ENCODE measurements around the gene BAG2. TPM values are rescaled to one million over a fixed set of nuclear protein-coding genes. Genes with fewer than 3 reads are reported as not detected.

Gene BAG2
- total RNA-seq, 1 donor from 2014 or later, result 9.7 TPM

DNA sequence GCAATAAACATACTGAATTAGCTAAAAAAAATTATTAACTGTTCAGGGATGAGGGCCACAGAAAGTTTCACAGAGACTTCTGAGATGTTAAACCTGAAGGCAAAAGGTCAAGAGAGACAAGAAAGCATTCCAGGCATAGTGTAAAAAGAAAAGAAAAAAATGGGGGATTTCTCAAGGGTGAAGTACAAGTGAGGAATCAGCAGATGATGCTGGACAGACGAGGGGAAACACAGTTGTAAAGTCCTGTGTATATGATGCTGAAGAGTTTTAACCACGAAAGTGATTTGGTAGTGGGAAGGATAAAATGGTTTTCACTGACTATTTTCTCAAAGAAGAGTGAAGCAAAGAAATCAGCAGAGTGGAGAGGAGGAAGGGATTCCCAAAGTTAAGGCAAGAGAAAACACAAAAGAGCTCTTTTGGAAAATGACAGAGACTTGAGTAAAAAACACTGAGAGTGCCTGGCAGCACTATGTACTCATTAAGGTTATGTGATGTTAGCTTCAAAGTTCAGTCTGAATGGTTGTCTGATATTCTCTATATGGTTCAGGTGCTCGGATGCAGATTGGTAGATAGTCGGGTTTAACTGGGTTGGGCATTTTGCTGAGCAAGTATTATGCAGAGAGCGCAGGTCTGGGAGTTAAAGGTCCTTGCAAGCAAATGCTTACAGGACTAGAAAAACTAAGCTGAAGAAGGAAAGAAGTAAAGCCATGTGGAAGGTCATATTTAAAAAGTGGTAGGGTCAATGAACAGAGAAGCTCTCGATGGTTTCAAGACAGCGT lies 33.6 kb downstream of the BAG2 start:
- no peak for TF ChIP-seq EZH2 (IDR thresholded peaks at IDR 0.05; ENCODE audit: insufficient read depth, low read length)
- TF ChIP-seq, protein P1, sequence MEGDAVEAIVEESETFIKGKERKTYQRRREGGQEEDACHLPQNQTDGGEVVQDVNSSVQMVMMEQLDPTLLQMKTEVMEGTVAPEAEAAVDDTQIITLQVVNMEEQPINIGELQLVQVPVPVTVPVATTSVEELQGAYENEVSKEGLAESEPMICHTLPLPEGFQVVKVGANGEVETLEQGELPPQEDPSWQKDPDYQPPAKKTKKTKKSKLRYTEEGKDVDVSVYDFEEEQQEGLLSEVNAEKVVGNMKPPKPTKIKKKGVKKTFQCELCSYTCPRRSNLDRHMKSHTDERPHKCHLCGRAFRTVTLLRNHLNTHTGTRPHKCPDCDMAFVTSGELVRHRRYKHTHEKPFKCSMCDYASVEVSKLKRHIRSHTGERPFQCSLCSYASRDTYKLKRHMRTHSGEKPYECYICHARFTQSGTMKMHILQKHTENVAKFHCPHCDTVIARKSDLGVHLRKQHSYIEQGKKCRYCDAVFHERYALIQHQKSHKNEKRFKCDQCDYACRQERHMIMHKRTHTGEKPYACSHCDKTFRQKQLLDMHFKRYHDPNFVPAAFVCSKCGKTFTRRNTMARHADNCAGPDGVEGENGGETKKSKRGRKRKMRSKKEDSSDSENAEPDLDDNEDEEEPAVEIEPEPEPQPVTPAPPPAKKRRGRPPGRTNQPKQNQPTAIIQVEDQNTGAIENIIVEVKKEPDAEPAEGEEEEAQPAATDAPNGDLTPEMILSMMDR (IDR thresholded peaks at IDR 0.05; ENCODE audit: insufficient read depth, low read depth, low read length), result no peak
- Mint-ChIP-seq H3K9me3 (ENCODE audit: unreplicated experiment) (no peaks in the 10 kb centered on the region), H3K4me3 (ENCODE audit: unreplicated experiment) (peak overlapping the region; percentile 2), H3K27me3 (ENCODE audit: low read depth, unreplicated experiment) (no peaks in the 10 kb centered on the region), H3K27ac (ENCODE audit: unreplicated experiment) (no peak overlapping the region), H3K4me1 (ENCODE audit: low read depth, unreplicated experiment) (peaks cover 20% of the 10 kb centered on the region), H3K36me3 (ENCODE audit: low read depth, unreplicated experiment) (peaks cover 3% of the 10 kb centered on the region)
- Histone ChIP-seq H3K4me2 (ENCODE audit: low read length) (no peak overlapping the region), H3K4me1 (ENCODE audit: insufficient read depth, low read length) (no peaks in the 10 kb centered on the region), H2AFZ (ENCODE audit: low read depth, low read length) (no peak overlapping the region), H4K20me1 (ENCODE audit: insufficient read depth, low read length) (peaks cover 27% of the 10 kb centered on the region), H3K36me3 (ENCODE audit: insufficient read depth, low read length) (peaks cover 7% of the 10 kb centered on the region), H3K4me3 (ENCODE audit: insufficient read depth, low read depth, low read length) (no peak overlapping the region), H3K27me3 (ENCODE audit: insufficient read depth, low read length) (no peaks in the 10 kb centered on the region), H3K27ac (ENCODE audit: low read depth, low read length) (no peak overlapping the region), H3K9ac (ENCODE audit: low read length) (no peak overlapping the region), H3K9me3 (ENCODE audit: insufficient read depth, low read depth, low read length) (no peaks in the 10 kb centered on the region), H3K79me2 (ENCODE audit: insufficient read depth, low read length) (peaks cover 84% of the 10 kb centered on the region)
- FAIRE-seq, result no peak
- no peak for DNase-seq (ENCODE audit: low read depth)

DNA sequence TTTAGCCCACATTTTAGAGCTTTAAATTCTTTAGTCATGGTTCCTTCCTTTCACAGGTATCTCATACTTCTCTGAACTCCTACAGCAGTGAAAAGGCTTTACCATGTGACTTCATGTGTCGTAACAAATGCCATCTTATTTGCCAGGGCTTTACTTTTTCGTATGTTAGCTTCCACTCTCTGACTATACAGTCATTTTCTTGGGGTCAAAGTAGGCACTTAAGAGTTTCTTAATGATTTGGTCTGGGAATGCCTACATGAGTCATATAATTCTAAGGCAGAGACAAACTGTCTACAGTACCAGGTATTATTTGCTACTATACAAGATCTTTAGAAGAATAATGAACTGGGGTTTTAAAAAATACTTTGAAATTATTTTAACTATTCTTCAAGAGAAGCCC lies 35.0 kb downstream of the BAG2 start:
- Histone ChIP-seq H3K27ac (ENCODE audit: low read depth, low read length) (no peak overlapping the region), H3K4me1 (ENCODE audit: insufficient read depth, low read length) (no peaks in the 10 kb centered on the region), H3K4me2 (ENCODE audit: low read length) (no peak overlapping the region), H3K4me3 (ENCODE audit: insufficient read depth, low read depth, low read length) (no peak overlapping the region), H3K9me3 (ENCODE audit: insufficient read depth, low read depth, low read length) (no peaks in the 10 kb centered on the region), H3K9ac (ENCODE audit: low read length) (no peak overlapping the region), H3K27me3 (ENCODE audit: insufficient read depth, low read length) (no peaks in the 10 kb centered on the region), H4K20me1 (ENCODE audit: insufficient read depth, low read length) (peaks cover 35% of the 10 kb centered on the region), H3K79me2 (ENCODE audit: insufficient read depth, low read length) (peaks cover 93% of the 10 kb centered on the region), H3K36me3 (ENCODE audit: insufficient read depth, low read length) (peaks cover 7% of the 10 kb centered on the region), H2AFZ (ENCODE audit: low read depth, low read length) (no peak overlapping the region)
- TF ChIP-seq, protein P1 (IDR thresholded peaks at IDR 0.05; ENCODE audit: insufficient read depth, low read depth, low read length), result no peak
- no peak for TF ChIP-seq EZH2 (IDR thresholded peaks at IDR 0.05; ENCODE audit: insufficient read depth, low read length)
- FAIRE-seq (peak; percentile 9), DNase-seq (ENCODE audit: low read depth) (peak; percentile 74)
- Mint-ChIP-seq H3K27ac (ENCODE audit: unreplicated experiment) (no peak overlapping the region), H3K27me3 (ENCODE audit: low read depth, unreplicated experiment) (no peaks in the 10 kb centered on the region), H3K4me3 (ENCODE audit: unreplicated experiment) (no peak overlapping the region), H3K9me3 (ENCODE audit: unreplicated experiment) (no peaks in the 10 kb centered on the region), H3K36me3 (ENCODE audit: low read depth, unreplicated experiment) (no peaks in the 10 kb centered on the region), H3K4me1 (ENCODE audit: low read depth, unreplicated experiment) (peaks cover 20% of the 10 kb centered on the region)

DNA sequence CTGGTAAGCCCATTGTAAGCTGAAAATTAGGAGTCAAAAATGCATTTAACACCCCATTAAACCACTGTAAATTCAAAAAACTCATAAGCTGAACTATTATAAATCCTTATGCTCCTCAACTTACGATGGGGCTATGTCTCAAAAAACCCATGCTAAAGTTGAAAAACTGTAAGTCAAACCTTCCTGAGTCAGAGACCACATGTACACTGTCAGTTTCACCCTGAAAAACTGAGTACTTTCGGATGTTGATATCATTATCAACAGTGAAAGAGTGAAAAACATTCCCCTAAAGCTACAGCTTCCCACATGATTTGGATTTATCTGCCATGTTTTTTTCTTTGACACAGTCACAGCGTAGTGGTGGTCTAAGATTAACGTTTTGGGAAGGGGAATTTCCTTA lies 35.7 kb downstream of the BAG2 start:
- Mint-ChIP-seq H3K4me1 (ENCODE audit: low read depth, unreplicated experiment) (peaks cover 20% of the 10 kb centered on the region), H3K27me3 (ENCODE audit: low read depth, unreplicated experiment) (no peaks in the 10 kb centered on the region)
- no peak overlapping the region for H3K4me2 ChIP-seq (ENCODE audit: low read length)

More for the DNA sequence above, 35.7 kb downstream of the BAG2 start:
- Histone ChIP-seq H3K9me3 (ENCODE audit: insufficient read depth, low read depth, low read length) (no peaks in the 10 kb centered on the region), H3K27ac (ENCODE audit: low read depth, low read length) (no peak overlapping the region), H3K27me3 (ENCODE audit: insufficient read depth, low read length) (no peaks in the 10 kb centered on the region), H3K4me3 (ENCODE audit: insufficient read depth, low read depth, low read length) (no peak overlapping the region), H3K4me1 (ENCODE audit: insufficient read depth, low read length) (no peaks in the 10 kb centered on the region), H3K79me2 (ENCODE audit: insufficient read depth, low read length) (peaks cover 94% of the 10 kb centered on the region), H3K9ac (ENCODE audit: low read length) (no peak overlapping the region), H4K20me1 (ENCODE audit: insufficient read depth, low read length) (peaks cover 38% of the 10 kb centered on the region), H3K36me3 (ENCODE audit: insufficient read depth, low read length) (peaks cover 7% of the 10 kb centered on the region), H2AFZ (ENCODE audit: low read depth, low read length) (no peak overlapping the region)
- TF ChIP-seq, protein P1 (IDR thresholded peaks at IDR 0.05; ENCODE audit: insufficient read depth, low read depth, low read length), result no peak
- no peak for TF ChIP-seq EZH2 (IDR thresholded peaks at IDR 0.05; ENCODE audit: insufficient read depth, low read length)
- Mint-ChIP-seq H3K27ac (ENCODE audit: unreplicated experiment) (no peak overlapping the region), H3K36me3 (ENCODE audit: low read depth, unreplicated experiment) (no peaks in the 10 kb centered on the region), H3K4me3 (ENCODE audit: unreplicated experiment) (no peak overlapping the region), H3K9me3 (ENCODE audit: unreplicated experiment) (no peaks in the 10 kb centered on the region)
- DNase-seq (ENCODE audit: low read depth) (no peak), FAIRE-seq (peak; percentile 60)

Measured in astrocyte (in vitro differentiated cells and primary cell).